ENCODE data around the gene C17orf113.

- TF ChIP-seq GATA2 (IDR thresholded peaks at IDR 0.05; ENCODE audit: low read depth, low read length) (no peak), GATA3 (IDR thresholded peaks at IDR 0.05; ENCODE audit: low read depth, low read length) (no peak)
Observed at GRCh38 chr17:42061646-42062487, 11.5 kb upstream of the C17orf113 start.

Measured in SH-SY5Y (cell line).